ENCODE results near the gene ACTMAP. TPM values are rescaled to one million over a fixed set of nuclear protein-coding genes. Genes with fewer than 3 reads are reported as not detected.

Gene ACTMAP
- total and polyA plus RNA-seq, 4 donors, result 0.93 to 7.7 (median 3.0) TPM

DNA sequence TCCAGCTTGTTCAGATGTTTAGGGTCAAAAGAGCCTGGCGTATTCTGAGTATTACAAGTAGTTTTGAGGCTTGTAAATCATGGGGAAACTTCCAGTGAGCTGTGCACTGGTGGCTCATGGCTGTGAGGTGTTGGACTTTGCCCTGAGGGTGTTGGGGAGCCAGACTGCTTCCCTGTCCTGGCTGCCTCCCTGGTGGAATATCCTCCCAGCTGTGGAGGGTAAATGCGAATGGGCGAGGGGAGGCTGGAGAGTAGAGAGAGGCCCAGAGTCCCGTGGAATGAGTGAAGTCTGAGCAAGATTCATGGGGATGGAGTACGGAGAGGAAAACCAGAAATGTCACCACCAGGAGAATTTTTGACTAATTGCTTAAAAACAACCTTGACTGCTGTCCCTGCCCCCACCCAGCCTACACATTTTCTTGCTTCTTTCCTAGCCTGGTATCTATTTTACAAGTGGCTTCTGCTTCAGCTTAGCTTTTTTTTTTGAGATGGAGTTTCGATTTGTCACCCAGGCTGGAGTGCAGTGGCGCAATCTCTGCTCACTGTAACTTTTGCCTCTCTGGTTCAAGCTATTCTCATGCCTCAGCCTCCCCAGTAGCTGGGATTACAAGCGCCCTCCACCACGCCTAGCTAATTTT lies 4.5 kb upstream of the ACTMAP start:
- Histone ChIP-seq H3K9me3 (ENCODE audit: control insufficient read depth in 4 of 4, low read length in 3 of 4) (no peaks in the 10 kb centered on the region), H3K27ac (ENCODE audit: low read depth in 1 of 2, low read length in 2 of 2) (peak overlapping the region; percentile 49 to 70), H3K4me1 (ENCODE audit: control insufficient read depth in 4 of 4, insufficient read depth in 4 of 4, low read length in 3 of 4) (peaks cover 3 to 38% (median 26%) of the 10 kb centered on the region in 4 donors), H3K27me3 (ENCODE audit: control insufficient read depth in 4 of 4, insufficient read depth in 4 of 4, low read length in 3 of 4) (no peaks in the 10 kb centered on the region), H3K4me3 (ENCODE audit: low read depth in 1 of 3, low read length in 3 of 3) (peak overlapping the region in 2 of 3 donors; percentile 12 to 29), H3K9ac (ENCODE audit: low read depth in 1 of 2, low read length in 2 of 2) (no peak overlapping the region), H3K36me3 (ENCODE audit: control insufficient read depth in 4 of 4, insufficient read depth in 3 of 4, low read depth in 1 of 4, low read length in 3 of 4) (peaks cover 8 to 25% (median 16%) of the 10 kb centered on the region in 4 donors)
- WGBS, result 55% methylated on average over 9 of the region's 9 CpGs
- TF ChIP-seq, protein P1, sequence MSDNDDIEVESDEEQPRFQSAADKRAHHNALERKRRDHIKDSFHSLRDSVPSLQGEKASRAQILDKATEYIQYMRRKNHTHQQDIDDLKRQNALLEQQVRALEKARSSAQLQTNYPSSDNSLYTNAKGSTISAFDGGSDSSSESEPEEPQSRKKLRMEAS (IDR thresholded peaks at IDR 0.05), result peak; percentile 39
- TF ChIP-seq RXRA (IDR thresholded peaks at IDR 0.05), result peak in 1 of 2 donors; percentile 65
- peak; percentile 93 to 95 for TF ChIP-seq HNF4A (conservative IDR thresholded peaks at IDR 0.05)
- TF ChIP-seq EGR1 (IDR thresholded peaks at IDR 0.05; ENCODE audit: low read depth in 2 of 2), result peak in 1 of 2 donors; percentile 19
- TF ChIP-seq RAD21 (IDR thresholded peaks at IDR 0.05), result peak in 1 of 2 donors; percentile 60
- TF ChIP-seq YY1 (IDR thresholded peaks at IDR 0.05), result peak; percentile 68
- TF ChIP-seq, protein P2, sequence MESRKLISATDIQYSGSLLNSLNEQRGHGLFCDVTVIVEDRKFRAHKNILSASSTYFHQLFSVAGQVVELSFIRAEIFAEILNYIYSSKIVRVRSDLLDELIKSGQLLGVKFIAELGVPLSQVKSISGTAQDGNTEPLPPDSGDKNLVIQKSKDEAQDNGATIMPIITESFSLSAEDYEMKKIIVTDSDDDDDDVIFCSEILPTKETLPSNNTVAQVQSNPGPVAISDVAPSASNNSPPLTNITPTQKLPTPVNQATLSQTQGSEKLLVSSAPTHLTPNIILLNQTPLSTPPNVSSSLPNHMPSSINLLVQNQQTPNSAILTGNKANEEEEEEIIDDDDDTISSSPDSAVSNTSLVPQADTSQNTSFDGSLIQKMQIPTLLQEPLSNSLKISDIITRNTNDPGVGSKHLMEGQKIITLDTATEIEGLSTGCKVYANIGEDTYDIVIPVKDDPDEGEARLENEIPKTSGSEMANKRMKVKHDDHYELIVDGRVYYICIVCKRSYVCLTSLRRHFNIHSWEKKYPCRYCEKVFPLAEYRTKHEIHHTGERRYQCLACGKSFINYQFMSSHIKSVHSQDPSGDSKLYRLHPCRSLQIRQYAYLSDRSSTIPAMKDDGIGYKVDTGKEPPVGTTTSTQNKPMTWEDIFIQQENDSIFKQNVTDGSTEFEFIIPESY (IDR thresholded peaks at IDR 0.05), result no peak
- TF ChIP-seq, protein P3, sequence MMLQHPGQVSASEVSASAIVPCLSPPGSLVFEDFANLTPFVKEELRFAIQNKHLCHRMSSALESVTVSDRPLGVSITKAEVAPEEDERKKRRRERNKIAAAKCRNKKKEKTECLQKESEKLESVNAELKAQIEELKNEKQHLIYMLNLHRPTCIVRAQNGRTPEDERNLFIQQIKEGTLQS (IDR thresholded peaks at IDR 0.05), result no peak
- TF ChIP-seq, protein P4, sequence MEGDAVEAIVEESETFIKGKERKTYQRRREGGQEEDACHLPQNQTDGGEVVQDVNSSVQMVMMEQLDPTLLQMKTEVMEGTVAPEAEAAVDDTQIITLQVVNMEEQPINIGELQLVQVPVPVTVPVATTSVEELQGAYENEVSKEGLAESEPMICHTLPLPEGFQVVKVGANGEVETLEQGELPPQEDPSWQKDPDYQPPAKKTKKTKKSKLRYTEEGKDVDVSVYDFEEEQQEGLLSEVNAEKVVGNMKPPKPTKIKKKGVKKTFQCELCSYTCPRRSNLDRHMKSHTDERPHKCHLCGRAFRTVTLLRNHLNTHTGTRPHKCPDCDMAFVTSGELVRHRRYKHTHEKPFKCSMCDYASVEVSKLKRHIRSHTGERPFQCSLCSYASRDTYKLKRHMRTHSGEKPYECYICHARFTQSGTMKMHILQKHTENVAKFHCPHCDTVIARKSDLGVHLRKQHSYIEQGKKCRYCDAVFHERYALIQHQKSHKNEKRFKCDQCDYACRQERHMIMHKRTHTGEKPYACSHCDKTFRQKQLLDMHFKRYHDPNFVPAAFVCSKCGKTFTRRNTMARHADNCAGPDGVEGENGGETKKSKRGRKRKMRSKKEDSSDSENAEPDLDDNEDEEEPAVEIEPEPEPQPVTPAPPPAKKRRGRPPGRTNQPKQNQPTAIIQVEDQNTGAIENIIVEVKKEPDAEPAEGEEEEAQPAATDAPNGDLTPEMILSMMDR (IDR thresholded peaks at IDR 0.05; ENCODE audit: low read depth, low read length, missing input control), result no peak
- TF ChIP-seq, protein P5, sequence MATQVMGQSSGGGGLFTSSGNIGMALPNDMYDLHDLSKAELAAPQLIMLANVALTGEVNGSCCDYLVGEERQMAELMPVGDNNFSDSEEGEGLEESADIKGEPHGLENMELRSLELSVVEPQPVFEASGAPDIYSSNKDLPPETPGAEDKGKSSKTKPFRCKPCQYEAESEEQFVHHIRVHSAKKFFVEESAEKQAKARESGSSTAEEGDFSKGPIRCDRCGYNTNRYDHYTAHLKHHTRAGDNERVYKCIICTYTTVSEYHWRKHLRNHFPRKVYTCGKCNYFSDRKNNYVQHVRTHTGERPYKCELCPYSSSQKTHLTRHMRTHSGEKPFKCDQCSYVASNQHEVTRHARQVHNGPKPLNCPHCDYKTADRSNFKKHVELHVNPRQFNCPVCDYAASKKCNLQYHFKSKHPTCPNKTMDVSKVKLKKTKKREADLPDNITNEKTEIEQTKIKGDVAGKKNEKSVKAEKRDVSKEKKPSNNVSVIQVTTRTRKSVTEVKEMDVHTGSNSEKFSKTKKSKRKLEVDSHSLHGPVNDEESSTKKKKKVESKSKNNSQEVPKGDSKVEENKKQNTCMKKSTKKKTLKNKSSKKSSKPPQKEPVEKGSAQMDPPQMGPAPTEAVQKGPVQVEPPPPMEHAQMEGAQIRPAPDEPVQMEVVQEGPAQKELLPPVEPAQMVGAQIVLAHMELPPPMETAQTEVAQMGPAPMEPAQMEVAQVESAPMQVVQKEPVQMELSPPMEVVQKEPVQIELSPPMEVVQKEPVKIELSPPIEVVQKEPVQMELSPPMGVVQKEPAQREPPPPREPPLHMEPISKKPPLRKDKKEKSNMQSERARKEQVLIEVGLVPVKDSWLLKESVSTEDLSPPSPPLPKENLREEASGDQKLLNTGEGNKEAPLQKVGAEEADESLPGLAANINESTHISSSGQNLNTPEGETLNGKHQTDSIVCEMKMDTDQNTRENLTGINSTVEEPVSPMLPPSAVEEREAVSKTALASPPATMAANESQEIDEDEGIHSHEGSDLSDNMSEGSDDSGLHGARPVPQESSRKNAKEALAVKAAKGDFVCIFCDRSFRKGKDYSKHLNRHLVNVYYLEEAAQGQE (IDR thresholded peaks at IDR 0.05), result no peak
- peak; percentile 11 for TF ChIP-seq NR2F2 (IDR thresholded peaks at IDR 0.05)
- peak in 1 of 2 donors; percentile 25 for TF ChIP-seq GABPA (IDR thresholded peaks at IDR 0.05 in 1 of 2, conservative IDR thresholded peaks at IDR 0.05 in 1 of 2)
- TF ChIP-seq TAF1 (conservative IDR thresholded peaks at IDR 0.05), result peak; percentile 33
- TF ChIP-seq HNF4G (IDR thresholded peaks at IDR 0.05), result peak; percentile 88
- TF ChIP-seq SP1 (IDR thresholded peaks at IDR 0.05), result peak; percentile 90
- peak in 1 of 2 donors; percentile 18 for TF ChIP-seq JUND (IDR thresholded peaks at IDR 0.05)
- no peak for TF ChIP-seq FOXA2 (IDR thresholded peaks at IDR 0.05)
- TF ChIP-seq FOXA1 (IDR thresholded peaks at IDR 0.05), result no peak
- no peak for DNase-seq (ENCODE audit: low spot score)

Data from liver (tissue), 9 donors.